GM12878 (cell line): ENCODE results near the gene VWA8.

Experiments
- BCL11A ChIP-seq: IDR thresholded peaks from 2 replicates; pipeline ENCODE4 v1.6.1; 2011; ENCODE audit warnings: low read depth, low read length
- CHD2 ChIP-seq: IDR thresholded peaks from 2 replicates; pipeline ENCODE4 v1.6.1; 2011; ENCODE audit warnings: low read depth, low read length, improper control_type of control experiment, borderline replicate concordance
- ZBTB33 ChIP-seq: fragments of 450-650 bp; IDR thresholded peaks from 2 replicates; pipeline ENCODE4 v1.6.1; 2017; ENCODE audit warnings: mild to moderate bottlenecking

GRCh38 chr13:41897126-41897525 lies 63.8 kb downstream of the VWA8 start:
- no peak for TF ChIP-seq ZBTB33
- TF ChIP-seq BCL11A, result no peak
- TF ChIP-seq CHD2, result no peak
